Activated CD4-positive, alpha-beta T cell treated with anti-CD3 and anti-CD28 coated beads, Interleukin-2, Interleukin-6, amounts not matched to agents 100 ng/mL and 50 ng/mL, durations not matched to agents 16 hours and 8 hours (primary cell): ENCODE measurements around the gene LSM14B.
"Not testable (repeated sequence)": the region's sequence is repeated elsewhere in the genome, so short reads cannot be mapped to it uniquely, and the experiment has no call there.

ENCODE experiments used
- DNase-seq: peaks from one replicate; pipeline ENCODE4 v3.0.0-alpha.2; 2020

LSM14B gene

GRCh38 chr20:62147528-62147927 lies 25.3 kb downstream of the LSM14B start:
- no peak for DNase-seq

GRCh38 chr20:62148383-62148782 lies 26.1 kb downstream of the LSM14B start:
- DNase-seq = not testable (repeated sequence)

- DNase-seq = no peak
Measured at GRCh38 chr20:62148908-62149314, 26.6 kb downstream of the LSM14B start.

- no peak for DNase-seq
Measured at GRCh38 chr20:62149532-62150309, 27.4 kb downstream of the LSM14B start.

GRCh38 chr20:62150310-62150575 lies 28.0 kb downstream of the LSM14B start:
- no peak for DNase-seq

- no peak for DNase-seq
Measured at GRCh38 chr20:62151225-62151624, 28.9 kb downstream of the LSM14B start.

- no peak for DNase-seq
Measured at GRCh38 chr20:62151835-62152364, 29.6 kb downstream of the LSM14B start.

- DNase-seq = no peak
Measured at GRCh38 chr20:62155428-62156253, 33.4 kb downstream of the LSM14B start.

GRCh38 chr20:62156254-62156556 lies 33.9 kb downstream of the LSM14B start:
- no peak for DNase-seq

- peak; percentile 76 for DNase-seq
Measured at GRCh38 chr20:62156592-62157386, 34.5 kb downstream of the LSM14B start.

GRCh38 chr20:62157387-62158087 lies 35.3 kb downstream of the LSM14B start:
- no peak for DNase-seq

- no peak for DNase-seq
Measured at GRCh38 chr20:62158088-62158400, 35.8 kb downstream of the LSM14B start.

GRCh38 chr20:62158541-62158940 lies 36.3 kb downstream of the LSM14B start:
- no peak for DNase-seq

- DNase-seq = no peak
Measured at GRCh38 chr20:62159052-62159451, 36.8 kb downstream of the LSM14B start.

GRCh38 chr20:62159839-62160238 lies 37.6 kb downstream of the LSM14B start:
- peak; percentile 91 for DNase-seq

GRCh38 chr20:62160253-62160652 lies 38.0 kb downstream of the LSM14B start:
- no peak for DNase-seq

- DNase-seq = no peak
Measured at GRCh38 chr20:62160876-62161275, 38.6 kb downstream of the LSM14B start.

GRCh38 chr20:62161347-62161746 lies 39.1 kb downstream of the LSM14B start:
- no peak for DNase-seq

GRCh38 chr20:62162765-62163484 lies 40.6 kb downstream of the LSM14B start:
- DNase-seq = no peak

- DNase-seq = no peak
Measured at GRCh38 chr20:62163485-62163865, 41.2 kb downstream of the LSM14B start.

- DNase-seq = no peak
Measured at GRCh38 chr20:62163986-62164762, 41.9 kb downstream of the LSM14B start.
